Kidney (tissue), 14 donors: ENCODE measurements around the gene LGI2. TPM values are rescaled to one million over a fixed set of nuclear protein-coding genes. Genes with fewer than 3 reads are reported as not detected.
"Not testable (repeated sequence)": the region's sequence is repeated elsewhere in the genome, so short reads cannot be mapped to it uniquely, and the experiment has no call there.

Experiments
- DNase-seq, 5 donors: peaks; one replicate each; pipeline ENCODE4 v3.0.0-alpha.2; 2013 to 2020
- FAIRE-seq: peaks from 2 replicates; lab custom pipeline; 2012; peaks lifted over from hg19 to GRCh38; lab: Jason Lieb, UNC
- H3K27ac ChIP-seq, 2 donors: one replicate each; pipeline ENCODE4 v1.7.0; 2013; ENCODE audit warnings: low read depth in 2 of 2, low read length in 2 of 2, inconsistent platforms in 1 of 2
- H3K27me3 ChIP-seq: one replicate; pipeline ENCODE4 v1.7.1; 2013; ENCODE audit warnings: low read length, inconsistent platforms; ENCODE audit not compliant: control insufficient read depth, insufficient read depth
- H3K36me3 ChIP-seq, 3 donors: one replicate each; pipeline versions ENCODE4 v1.7.0 to v1.7.1; 2013; ENCODE audit warnings: low read length in 3 of 3, control low read depth in 1 of 3, inconsistent platforms in 1 of 3; ENCODE audit not compliant: insufficient read depth in 3 of 3, control insufficient read depth in 2 of 3
- H3K4me1 ChIP-seq, 3 donors: one replicate each; pipeline versions ENCODE4 v1.7.0 to v1.7.1; 2013; ENCODE audit warnings: low read length in 3 of 3, inconsistent platforms in 1 of 3, low read depth in 1 of 3; ENCODE audit not compliant: control insufficient read depth in 2 of 3, insufficient read depth in 2 of 3
- H3K4me3 ChIP-seq, 3 donors: one replicate each; pipeline versions ENCODE4 v1.7.0 to v1.8.1; 2013; ENCODE audit warnings: low read length in 3 of 3, control low read depth in 1 of 3, inconsistent platforms in 1 of 3
- H3K9ac ChIP-seq, 3 donors: one replicate each; pipeline versions ENCODE4 v1.7.0 to v1.7.1; 2013; ENCODE audit warnings: low read length in 3 of 3, control low read depth in 1 of 3, inconsistent platforms in 1 of 3
- H3K9me3 ChIP-seq, 3 donors: one replicate each; pipeline versions ENCODE4 v1.7.0 to v1.7.1; 2013; ENCODE audit warnings: low read length in 3 of 3, control low read depth in 1 of 3, inconsistent platforms in 1 of 3; ENCODE audit not compliant: control insufficient read depth in 2 of 3, insufficient read depth in 1 of 3
- intact Hi-C: fragments of 100-400 bp; cut with DNase I; formaldehyde crosslinking; loops from one replicate; pipeline ENCODE4 v1.11.1; 2022
- polyA plus RNA-seq: library from polyadenylated mRNA; stranded (reverse); fragments of 350-450 nt; fragmentation: Illumina TruSeq; extraction: RNeasy Lipid Tissue Mini Kit (QIAGEN cat#74804); gene quantifications from one replicate; pipeline ENCODE4 v1.2.3, GENCODE V29; 2014; ENCODE audit warnings: low read depth, low replicate concordance; ENCODE audit not compliant: insufficient read depth
- total RNA-seq: library from RNA; stranded (reverse); fragmentation: NEBNext Ultra II Directional; extraction: Animal tissue kit (Norgen Biotek cat#: 25700); gene quantifications from one replicate; pipeline ENCODE4 v1.2.1, GENCODE V29; 2021
- TF ChIP-seq, protein P1 (sequence below): IDR thresholded peaks from 3 replicates; pipeline ENCODE4 v1.5.1; 2012; ENCODE audit warnings: mild to moderate bottlenecking, moderate library complexity, borderline replicate concordance; ENCODE audit not compliant: insufficient read depth; ENCODE audit errors: extremely low read depth
- donor health status: control.
- donor health status: control.
- donor health status: control.
- donor health status: control.
- donor health status: control.
- donor health status: DM: yes; HTN: yes; CAD: no.
- donor health status: Normal renal cell carcinoma (clear cell type).

LGI2 gene
- total and polyA plus RNA-seq, 2 donors from 2014 or later = 4.8 to 7.5 TPM

DNA sequence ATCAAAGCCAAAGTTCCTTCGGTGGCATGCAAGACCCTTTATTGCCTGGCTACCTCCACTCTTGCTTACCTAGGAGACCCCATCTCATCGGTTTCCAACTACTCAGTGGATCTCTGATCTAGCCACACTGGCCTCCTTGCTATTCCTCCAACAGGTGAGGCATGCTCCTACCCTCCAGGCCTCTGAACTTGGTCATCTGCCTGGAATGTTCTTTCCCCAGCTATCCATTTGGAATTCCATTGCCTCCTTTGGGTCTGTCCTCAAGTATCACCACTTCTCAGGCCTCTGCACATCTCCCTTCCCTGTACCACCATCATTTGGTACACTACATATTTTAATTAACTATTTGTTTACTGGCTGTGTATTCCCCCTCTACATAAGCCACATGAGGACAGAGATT is 11.2 kb downstream of the LGI2 start:
- Histone ChIP-seq H3K9me3 (no peaks in the 10 kb centered on the region), H3K27me3 (no peaks in the 10 kb centered on the region), H3K9ac (no peak overlapping the region), H3K4me3 (no peak overlapping the region), H3K27ac (no peak overlapping the region), H3K36me3 (no peaks in the 10 kb centered on the region), H3K4me1 (peaks cover 0 to under 1% (median 0%) of the 10 kb centered on the region in 3 donors)
- FAIRE-seq (no peak), DNase-seq (no peak)
- intact Hi-C loops = no loop called here
- TF ChIP-seq, protein P1, sequence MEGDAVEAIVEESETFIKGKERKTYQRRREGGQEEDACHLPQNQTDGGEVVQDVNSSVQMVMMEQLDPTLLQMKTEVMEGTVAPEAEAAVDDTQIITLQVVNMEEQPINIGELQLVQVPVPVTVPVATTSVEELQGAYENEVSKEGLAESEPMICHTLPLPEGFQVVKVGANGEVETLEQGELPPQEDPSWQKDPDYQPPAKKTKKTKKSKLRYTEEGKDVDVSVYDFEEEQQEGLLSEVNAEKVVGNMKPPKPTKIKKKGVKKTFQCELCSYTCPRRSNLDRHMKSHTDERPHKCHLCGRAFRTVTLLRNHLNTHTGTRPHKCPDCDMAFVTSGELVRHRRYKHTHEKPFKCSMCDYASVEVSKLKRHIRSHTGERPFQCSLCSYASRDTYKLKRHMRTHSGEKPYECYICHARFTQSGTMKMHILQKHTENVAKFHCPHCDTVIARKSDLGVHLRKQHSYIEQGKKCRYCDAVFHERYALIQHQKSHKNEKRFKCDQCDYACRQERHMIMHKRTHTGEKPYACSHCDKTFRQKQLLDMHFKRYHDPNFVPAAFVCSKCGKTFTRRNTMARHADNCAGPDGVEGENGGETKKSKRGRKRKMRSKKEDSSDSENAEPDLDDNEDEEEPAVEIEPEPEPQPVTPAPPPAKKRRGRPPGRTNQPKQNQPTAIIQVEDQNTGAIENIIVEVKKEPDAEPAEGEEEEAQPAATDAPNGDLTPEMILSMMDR = no peak

DNA sequence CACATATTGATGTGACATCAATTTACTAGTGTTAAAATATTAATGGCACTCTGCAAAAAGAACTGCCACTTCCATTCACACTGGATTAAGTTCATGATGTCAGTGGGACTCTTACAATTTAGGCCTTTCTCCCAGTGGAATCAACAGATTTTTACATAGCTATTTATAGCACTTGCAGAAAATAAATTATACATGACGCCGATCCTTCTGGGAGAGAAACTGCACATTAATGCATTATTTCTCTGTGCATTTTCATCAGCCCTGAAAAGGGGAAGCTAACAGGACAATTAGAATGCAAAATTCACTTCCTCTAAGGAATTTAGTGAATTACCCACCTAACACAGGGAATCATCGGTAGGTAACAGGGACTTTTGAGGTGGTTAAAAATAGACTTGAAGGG is 15.7 kb downstream of the LGI2 start:
- intact Hi-C loops = no loop called here
- no peak overlapping the region for H3K4me3 ChIP-seq
- TF ChIP-seq, protein P1 = no peak
- DNase-seq (peak in 2 of 5 donors; percentile 30 to 61), FAIRE-seq (no peak)
- peaks cover 3 to 12% (median 8%) of the 10 kb centered on the region in 3 donors for H3K4me1 ChIP-seq
- H3K27me3 ChIP-seq = no peaks in the 10 kb centered on the region
- no peak overlapping the region for H3K27ac ChIP-seq
- no peaks in the 10 kb centered on the region for H3K36me3 ChIP-seq
- H3K9ac ChIP-seq = no peak overlapping the region
- H3K9me3 ChIP-seq = no peaks in the 10 kb centered on the region

DNA sequence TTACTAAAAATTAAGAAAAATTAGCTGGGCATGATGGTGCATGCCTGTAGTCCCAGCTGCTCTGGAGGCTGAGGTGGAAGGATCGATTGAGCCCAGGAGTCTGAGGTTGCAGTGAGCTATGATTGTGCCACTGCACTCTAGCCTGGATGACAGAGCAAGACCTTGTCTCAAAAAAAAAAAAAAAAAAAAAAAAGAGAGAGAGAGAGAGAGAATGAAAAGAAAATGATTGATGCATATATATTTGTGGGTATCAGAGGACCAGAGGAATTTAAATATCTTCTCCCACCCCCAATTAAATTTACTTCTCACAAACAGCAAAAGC is 16.1 kb downstream of the LGI2 start:
- H3K9ac ChIP-seq, H3K4me3 ChIP-seq, H3K9me3 ChIP-seq, FAIRE-seq, intact Hi-C loops, H3K27ac ChIP-seq, H3K36me3 ChIP-seq, DNase-seq, H3K27me3 ChIP-seq: not testable (repeated sequence)
- peaks cover 3 to 12% (median 8%) of the 10 kb centered on the region in 3 donors for H3K4me1 ChIP-seq

DNA sequence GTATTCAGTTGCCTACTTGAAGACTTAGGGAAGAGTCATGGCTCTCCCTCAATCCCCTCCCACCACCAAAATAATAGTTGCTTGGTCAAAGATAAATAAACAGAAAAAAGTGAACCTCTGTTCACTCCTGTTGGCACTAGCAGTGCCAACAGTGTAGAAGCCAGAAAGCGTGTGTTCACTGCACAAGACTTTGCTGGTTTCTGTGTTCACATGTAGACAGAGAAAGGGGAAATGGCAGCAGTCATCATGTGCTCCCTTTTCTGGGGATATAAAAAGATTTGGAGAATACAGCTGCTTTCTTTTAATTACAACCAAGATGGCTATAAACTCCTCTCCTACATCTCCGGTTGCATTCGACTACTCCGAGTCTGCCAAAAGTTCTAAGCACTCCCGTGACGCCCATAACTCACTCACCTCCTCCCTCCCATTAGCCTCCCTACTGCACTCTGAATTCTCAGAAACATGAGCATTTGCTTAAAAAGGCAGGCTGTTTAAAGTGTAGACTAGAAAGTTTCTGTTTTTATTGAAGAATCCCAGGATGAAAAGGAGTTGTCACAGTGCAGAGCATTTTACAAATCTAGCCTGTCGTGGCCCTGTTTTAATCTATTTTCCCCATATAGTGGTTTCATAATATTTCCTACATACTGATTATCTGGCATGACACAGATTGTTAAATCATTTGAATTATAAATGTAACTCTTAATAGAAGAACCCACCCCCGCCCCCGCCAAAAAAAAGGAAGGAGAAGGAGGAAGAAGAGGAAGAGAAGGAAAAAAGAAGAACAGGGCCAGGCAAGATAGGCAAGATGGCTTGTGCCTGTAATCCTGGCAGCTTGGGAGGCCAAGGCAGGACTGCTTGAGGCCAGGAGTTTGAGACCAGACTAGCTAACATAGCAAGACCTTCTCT is 16.7 kb downstream of the LGI2 start:
- no peaks in the 10 kb centered on the region for H3K36me3 ChIP-seq
- no peaks in the 10 kb centered on the region for H3K9me3 ChIP-seq
- peaks cover 3 to 12% (median 8%) of the 10 kb centered on the region in 3 donors for H3K4me1 ChIP-seq
- DNase-seq (peak in 4 of 5 donors; percentile 67 to 96 (median 90)), FAIRE-seq (no peak)
- H3K9ac ChIP-seq = no peak overlapping the region
- intact Hi-C loops = no loop called here
- no peak overlapping the region for H3K4me3 ChIP-seq
- H3K27me3 ChIP-seq = no peaks in the 10 kb centered on the region
- TF ChIP-seq, protein P1 = no peak
- no peak overlapping the region for H3K27ac ChIP-seq
